Nephron progenitor cell (in vitro differentiated cells): ENCODE results near the gene PLEKHM3.

Source experiments
- DNase-seq: peaks from one replicate; pipeline ENCODE4 v3.0.0; 2021
- H3K27ac Mint-ChIP-seq: 2 replicates; pipeline ENCODE4 v1.8.0; 2021; ENCODE audit warnings: mild to moderate bottlenecking, moderate library complexity, mixed read lengths
- H3K27me3 Mint-ChIP-seq: 2 replicates; pipeline ENCODE4 v1.8.0; 2021; ENCODE audit warnings: mild to moderate bottlenecking, low read depth, mixed read lengths; ENCODE audit not compliant: poor library complexity
- H3K36me3 Mint-ChIP-seq: 2 replicates; pipeline ENCODE4 v1.8.0; 2021; ENCODE audit warnings: low read depth, mixed read lengths
- H3K4me1 Mint-ChIP-seq: 2 replicates; pipeline ENCODE4 v1.8.0; 2021; ENCODE audit warnings: mixed read lengths
- H3K4me3 Mint-ChIP-seq: 2 replicates; pipeline ENCODE4 v1.8.0; 2021; ENCODE audit warnings: mild to moderate bottlenecking, moderate library complexity, mixed read lengths
- H3K9me3 Mint-ChIP-seq: 2 replicates; pipeline ENCODE4 v1.8.0; 2021; ENCODE audit warnings: mild to moderate bottlenecking, moderate library complexity, mixed read lengths
- CTCF ChIP-seq: fragments of 200-600 bp; sonication (generic); IDR thresholded peaks from 2 replicates; pipeline ENCODE4 v1.5.0; 2021; ENCODE audit warnings: antibody characterized with exemption

PLEKHM3 gene

DNA sequence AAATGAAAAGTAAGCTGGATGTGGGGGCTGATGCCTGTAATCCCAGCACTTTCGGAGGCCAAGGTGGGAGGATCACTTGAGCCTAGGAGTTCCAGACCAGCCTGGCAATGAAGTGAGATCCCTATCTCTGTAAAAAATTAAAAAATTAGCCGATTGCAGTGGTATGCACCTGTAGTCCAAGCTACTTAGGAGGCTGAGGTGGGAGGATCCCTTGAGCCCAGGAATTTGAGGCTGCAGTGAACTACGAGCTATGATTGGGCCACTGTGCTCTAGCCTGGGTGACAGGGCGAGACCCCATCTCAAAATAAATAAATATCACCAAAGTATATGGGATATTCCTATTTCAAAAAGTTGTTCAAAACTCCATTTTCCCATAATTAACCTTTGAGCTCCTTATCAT is 154.5 kb downstream of the PLEKHM3 start:
- no peaks in the 10 kb centered on the region for H3K27me3 Mint-ChIP-seq
- H3K36me3 Mint-ChIP-seq: no peaks in the 10 kb centered on the region
- H3K4me3 Mint-ChIP-seq: no peak overlapping the region
- no peaks in the 10 kb centered on the region for H3K9me3 Mint-ChIP-seq
- no peak overlapping the region for H3K27ac Mint-ChIP-seq
- no peak for DNase-seq
- peaks cover 16% of the 10 kb centered on the region for H3K4me1 Mint-ChIP-seq
- TF ChIP-seq CTCF: no peak

- DNase-seq: no peak
- Mint-ChIP-seq H3K4me1 (peaks cover 19% of the 10 kb centered on the region), H3K27ac (no peak overlapping the region), H3K9me3 (no peaks in the 10 kb centered on the region), H3K36me3 (no peaks in the 10 kb centered on the region), H3K4me3 (no peak overlapping the region), H3K27me3 (no peaks in the 10 kb centered on the region)
- no peak for TF ChIP-seq CTCF
Observed at GRCh38 chr2:207869784-207870778, 155.2 kb downstream of the PLEKHM3 start.

- H3K27me3 Mint-ChIP-seq: no peaks in the 10 kb centered on the region
Observed at GRCh38 chr2:207868855-207869596, 156.3 kb downstream of the PLEKHM3 start.

GRCh38 chr2:207867905-207868304 is 157.4 kb downstream of the PLEKHM3 start:
- Mint-ChIP-seq H3K4me1 (peaks cover 36% of the 10 kb centered on the region), H3K27me3 (no peaks in the 10 kb centered on the region), H3K4me3 (no peak overlapping the region), H3K27ac (no peak overlapping the region), H3K9me3 (no peaks in the 10 kb centered on the region), H3K36me3 (no peaks in the 10 kb centered on the region)
- TF ChIP-seq CTCF: no peak
- DNase-seq: no peak

More at GRCh38 chr2:207868855-207869596, 156.3 kb downstream of the PLEKHM3 start:
- peaks cover 27% of the 10 kb centered on the region for H3K4me1 Mint-ChIP-seq
- no peaks in the 10 kb centered on the region for H3K9me3 Mint-ChIP-seq
- H3K36me3 Mint-ChIP-seq: no peaks in the 10 kb centered on the region
- DNase-seq: no peak
- peak overlapping the region; percentile 67 for H3K27ac Mint-ChIP-seq
- no peak overlapping the region for H3K4me3 Mint-ChIP-seq
- no peak for TF ChIP-seq CTCF

DNA sequence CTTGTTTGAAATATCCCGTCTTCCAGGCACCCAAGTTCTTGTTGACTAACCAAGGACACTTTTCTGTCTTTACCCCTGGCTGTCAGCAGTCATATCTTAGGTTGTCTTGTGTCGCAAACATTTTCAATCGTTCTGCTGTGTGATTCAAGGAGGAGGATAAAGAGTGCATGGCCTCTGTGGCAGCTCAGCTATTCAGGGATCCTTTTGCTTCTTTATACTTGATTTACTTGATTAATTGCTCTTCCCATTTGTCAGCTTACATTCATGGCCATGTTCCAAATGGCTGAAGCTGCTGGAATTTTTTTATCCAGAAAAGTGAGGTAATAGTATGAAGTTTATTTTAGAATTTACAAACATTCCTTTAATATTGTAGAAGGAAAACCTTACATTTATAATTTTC is 158.3 kb downstream of the PLEKHM3 start:
- no peak overlapping the region for H3K4me3 Mint-ChIP-seq
- no peak for DNase-seq
- H3K4me1 Mint-ChIP-seq: peaks cover 36% of the 10 kb centered on the region
- no peaks in the 10 kb centered on the region for H3K27me3 Mint-ChIP-seq
- H3K36me3 Mint-ChIP-seq: no peaks in the 10 kb centered on the region
- no peak overlapping the region for H3K27ac Mint-ChIP-seq
- no peaks in the 10 kb centered on the region for H3K9me3 Mint-ChIP-seq
- no peak for TF ChIP-seq CTCF
